Fibroblast of skin of left biceps (primary cell): Measurements from ENCODE around the gene KRT80.

Experiments used
- DNase-seq, 2 experiments: peaks; one replicate each; pipeline ENCODE4 v3.0.0-alpha.2; 2013; ENCODE audit warnings: low read depth in 2 of 2

The KRT80 gene

DNA sequence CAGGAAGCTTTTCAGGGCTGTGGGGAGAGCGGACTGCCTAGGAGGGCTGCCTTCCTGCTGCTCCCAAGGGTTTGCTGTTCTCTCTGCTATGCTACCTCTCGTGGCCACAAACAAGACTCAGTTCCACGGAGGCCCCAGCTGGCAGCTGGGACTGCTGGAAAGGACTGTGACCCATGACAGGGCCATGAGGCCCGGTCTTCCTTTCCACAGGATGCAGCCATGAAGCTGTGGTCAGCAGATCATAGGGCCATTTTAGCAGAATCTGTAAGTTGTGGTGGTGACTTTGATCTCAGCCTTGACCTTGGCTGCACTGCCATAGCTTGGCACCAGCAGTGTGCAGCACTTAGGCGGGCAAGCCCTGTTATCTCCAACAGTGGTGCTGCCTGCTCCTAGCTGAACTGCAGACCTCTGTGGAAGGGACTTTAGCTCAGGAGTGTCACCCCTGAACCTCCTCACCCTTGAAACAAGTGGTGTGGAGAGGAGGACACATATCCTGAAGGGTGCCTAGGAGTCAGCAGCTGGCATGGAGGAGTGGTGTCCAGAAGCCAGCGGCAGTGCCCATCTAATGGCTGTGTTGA lies 12.3 kb downstream of the KRT80 start:
- no peak for DNase-seq

DNA sequence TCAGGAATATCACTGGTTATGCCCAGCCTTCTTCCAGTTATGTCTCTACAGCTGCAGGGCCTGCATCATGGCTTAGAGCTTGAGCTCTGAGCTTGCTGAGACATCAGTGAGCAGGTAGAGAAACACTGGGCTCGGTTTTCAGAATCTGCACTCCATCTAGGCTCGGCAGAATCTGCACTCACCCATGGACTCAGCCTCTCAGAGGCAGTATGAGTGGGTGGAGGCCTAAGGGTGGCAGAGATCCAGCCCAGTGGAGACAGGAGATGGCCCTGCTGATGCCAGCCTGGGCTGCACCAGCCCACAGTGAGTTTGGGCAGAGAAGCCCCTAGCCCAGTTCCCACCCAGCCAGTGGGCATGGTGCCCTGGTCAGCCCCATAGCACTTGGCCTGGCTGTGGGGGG lies 12.8 kb downstream of the KRT80 start:
- no peak for DNase-seq

DNA sequence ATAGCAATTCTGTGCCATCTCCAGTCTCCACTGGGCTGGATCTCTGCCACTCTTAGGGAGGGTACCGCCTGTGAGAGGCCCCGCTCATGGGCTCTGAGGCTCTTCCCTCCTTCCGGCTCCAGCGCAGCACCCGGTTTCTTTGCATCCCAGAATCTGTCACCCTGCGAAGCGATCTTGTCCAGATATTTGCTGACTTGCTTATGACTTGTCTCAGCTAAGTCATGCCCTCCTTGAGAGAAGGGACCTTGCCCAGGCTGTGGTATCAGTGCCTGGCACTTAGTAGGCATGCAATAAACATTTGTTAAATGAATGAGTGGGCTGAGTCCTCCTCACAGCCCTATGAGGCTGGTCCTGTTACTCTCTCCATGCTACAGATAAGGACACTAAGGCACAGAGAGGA lies 13.4 kb downstream of the KRT80 start:
- DNase-seq = no peak

DNA sequence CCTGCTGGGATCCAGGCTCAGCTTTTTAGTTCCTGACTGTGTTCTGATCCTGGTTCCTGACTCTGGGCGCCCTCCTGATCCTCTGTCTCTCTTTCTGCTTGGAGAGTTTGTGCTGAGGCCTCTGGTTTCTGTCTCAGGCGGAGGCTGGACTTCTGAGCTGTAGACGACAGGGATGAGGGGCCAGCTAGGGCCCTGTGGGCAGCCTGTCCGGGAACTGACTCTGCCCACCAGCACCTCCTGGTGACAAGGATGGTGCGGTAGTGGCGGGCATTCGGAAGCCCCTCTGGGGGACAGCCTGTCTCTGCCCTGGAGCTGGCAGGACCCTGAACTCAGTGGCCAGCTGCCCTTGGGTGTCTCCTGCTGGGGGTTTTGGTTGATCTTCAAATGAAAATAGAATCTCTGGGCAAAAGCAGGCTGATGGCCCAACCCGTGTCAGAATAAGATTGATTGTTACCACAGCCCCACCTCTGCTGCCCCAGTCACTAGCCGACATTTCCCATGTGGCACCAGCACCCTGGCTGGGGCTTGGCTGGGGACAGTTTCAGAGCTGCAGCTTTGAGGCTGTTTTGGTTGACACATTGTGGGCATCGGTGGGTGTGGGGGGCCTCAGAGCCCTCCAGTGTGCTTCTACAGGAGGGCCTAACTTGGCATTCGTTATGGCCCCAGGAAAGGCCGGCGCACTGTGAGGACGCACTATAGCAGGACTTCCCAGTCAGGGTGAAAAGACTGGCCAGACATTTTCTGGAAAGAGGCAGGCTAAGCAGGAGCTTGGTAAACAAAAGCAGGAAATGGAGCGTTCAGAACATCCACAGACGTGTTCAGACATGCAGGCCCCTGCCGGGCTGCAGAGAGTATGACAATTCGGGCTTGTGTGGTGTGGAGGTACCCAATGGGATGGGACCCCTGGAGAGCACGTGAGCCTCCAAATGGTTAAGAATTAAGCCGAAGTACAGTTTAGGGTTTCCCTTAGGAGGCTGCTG lies 16.2 kb downstream of the KRT80 start:
- no peak for DNase-seq

DNA sequence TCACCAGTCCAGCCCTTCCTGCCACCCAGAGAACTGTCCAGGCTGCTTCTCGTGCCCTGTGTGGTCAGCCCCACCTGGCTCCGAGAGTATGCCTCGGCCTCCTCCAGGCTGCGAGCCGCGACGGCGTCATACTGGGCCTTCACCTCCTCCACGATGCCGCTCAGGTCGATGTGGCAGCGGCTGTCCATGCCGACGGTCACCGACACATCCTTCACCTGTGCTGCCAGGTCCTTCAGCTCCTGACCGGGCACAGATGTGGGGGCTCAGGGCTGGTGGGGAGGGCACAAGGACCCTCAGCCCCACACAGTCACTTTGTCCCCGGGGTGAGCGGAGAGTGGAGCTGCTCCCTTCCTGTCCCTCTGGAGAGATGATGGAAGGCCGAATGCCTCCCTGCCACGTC lies 18.3 kb downstream of the KRT80 start:
- no peak for DNase-seq

DNA sequence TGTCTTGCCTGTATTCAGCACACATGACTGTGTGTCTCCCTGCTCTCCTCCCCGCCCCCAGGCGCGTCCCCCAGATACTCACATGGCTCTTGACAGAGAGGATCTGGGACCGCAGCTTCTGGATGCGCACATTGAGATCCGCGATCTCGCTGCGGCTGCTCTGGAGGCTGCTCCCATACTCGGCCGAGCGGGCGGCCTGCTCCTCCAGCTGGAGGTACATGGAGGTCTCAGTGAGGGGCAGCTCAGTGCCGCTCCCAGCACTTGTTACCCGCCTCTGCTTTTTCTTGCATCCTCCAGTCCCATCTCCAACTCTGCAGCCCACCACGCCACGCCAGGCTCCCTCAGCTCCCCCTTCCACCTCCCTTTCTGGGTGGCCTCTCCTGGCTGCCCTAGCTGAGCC lies 18.9 kb downstream of the KRT80 start:
- DNase-seq = no peak

DNA sequence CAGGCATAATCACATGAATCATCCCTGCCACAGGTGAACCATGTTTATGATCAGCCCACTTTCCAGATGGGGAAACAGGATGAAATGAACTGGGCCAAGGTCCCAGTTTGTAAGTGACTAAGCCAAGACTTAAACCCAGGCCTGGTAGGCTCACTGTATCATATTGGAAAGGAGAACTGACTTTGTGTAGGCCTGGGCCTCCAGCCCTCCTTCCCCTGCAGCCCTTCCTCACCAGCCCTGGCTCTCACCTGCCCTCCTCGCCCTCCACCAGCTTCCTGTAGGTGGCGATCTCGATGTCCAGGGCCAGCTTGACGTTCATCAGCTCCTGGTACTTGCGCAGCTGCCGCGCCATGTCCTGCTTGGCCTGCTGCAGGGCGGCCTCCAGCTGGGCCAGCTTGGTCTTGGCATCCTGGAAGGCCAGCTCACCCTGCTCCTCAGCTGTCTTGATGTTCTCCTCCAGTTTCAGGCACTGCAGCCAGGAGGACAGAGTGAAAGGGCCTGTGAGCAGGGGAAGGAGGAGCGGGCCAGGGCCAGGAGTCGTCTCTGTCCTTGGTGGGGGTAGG lies 19.8 kb downstream of the KRT80 start:
- DNase-seq = no peak

DNA sequence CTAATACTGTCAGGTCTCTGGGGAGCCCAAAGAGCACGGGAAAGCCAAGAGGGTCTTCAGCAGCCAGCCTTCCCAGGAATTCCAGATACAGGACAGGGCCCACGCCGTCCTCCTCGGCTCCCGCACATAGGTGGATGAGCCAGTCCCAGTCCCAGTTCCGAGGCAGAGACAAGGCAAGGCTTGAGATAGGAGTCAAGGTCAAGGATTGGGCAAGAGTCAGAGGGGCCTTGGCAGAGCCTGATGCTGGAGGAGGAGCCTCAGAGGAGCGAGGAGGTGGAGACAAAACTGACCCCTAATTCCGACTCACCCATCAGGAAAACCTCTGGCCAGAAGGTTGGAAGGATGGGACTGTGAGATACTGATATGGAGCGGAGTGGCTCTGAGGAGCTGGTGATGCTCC lies 21.0 kb downstream of the KRT80 start:
- DNase-seq = no peak

DNA sequence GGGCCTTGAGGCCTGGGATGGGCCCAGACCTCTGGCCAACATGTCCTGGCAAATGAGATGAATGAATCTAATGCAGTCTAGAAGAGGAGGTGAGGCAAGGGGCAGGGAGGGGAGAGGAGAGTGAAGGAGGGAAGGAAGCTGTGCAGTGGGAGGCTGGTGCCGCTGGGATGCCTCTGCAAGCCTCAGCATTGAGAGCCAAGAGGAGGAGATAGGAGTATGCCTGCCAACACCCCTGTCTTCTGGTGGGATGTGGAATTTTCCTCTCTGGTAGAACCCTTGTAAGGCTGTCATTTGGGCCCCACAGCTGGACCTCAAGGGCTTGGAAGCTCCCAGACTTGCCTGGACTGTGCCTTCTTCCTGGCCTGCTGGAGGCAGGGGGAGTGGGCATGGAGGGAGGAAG lies 21.9 kb downstream of the KRT80 start:
- DNase-seq = no peak

DNA sequence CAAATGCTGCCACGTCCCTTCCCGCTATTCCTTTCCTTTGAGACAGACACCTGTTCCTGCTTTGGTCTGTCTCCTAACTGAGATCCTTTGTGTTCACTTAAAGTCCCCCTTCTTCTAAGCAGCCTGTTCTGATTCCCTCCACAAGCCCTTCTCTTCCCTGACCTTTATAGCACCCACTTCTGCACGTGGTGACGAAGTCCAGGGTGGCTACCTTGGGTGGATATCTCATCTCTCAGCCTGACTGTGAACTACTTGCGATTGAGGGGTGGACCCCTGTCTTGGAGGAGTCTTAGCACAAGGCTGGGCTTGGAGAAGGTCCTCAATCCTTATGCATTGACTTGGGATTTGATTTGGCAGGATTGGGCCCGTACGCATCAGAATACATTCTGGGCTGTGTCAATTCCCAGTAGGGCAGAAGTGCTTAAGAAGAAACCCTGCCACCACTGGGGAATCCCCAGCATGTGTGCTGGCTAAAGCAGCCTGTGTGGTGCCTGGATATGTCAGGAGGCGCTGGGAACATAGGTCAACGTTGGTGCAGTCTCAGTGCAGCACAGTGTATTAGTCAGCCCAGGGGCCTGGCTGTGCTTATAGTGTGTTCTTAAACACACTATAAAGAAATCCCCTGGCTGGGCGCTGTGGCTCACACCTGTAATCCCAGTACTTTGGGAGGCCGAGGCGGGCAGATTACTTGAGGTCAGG lies 23.6 kb downstream of the KRT80 start:
- no peak for DNase-seq

DNA sequence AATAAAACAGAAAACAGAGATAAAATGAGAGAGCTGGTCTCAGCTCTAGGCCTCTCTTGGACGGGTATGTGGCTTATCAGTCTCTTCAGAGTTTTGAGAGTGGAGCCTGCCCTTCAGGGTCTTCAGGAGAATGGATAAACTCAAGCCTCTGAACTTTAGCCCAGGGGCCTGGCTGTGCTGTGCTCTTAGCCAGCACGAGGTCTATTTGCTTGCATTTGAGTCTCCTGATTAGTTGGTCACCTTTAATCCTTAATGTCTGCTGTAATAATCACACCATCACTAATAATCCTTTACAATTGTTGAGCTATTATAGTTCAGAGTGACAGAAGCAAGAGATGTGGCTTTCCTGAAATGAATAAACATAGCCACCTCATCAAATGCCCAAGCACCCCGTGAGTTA lies 24.3 kb downstream of the KRT80 start:
- no peak for DNase-seq

DNA sequence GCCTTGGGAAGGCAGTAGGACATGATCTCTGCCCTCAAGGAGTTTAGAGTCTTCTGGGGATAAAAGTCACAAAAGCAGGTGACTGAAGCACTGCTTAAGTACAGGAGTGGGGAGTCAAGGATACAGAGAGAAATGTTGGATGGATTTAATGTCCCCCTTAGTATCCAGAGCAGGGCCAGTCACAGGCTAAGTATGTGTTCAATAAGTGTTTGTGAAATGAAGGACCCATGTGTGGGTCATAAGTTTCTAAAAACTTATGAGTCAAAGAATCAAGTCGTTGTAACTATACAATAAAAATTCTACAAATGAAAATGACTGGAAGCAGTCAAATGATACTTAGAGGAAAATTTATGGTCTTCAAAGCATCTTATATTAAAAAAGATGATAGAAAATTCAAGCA lies 25.1 kb downstream of the KRT80 start:
- DNase-seq = no peak

DNA sequence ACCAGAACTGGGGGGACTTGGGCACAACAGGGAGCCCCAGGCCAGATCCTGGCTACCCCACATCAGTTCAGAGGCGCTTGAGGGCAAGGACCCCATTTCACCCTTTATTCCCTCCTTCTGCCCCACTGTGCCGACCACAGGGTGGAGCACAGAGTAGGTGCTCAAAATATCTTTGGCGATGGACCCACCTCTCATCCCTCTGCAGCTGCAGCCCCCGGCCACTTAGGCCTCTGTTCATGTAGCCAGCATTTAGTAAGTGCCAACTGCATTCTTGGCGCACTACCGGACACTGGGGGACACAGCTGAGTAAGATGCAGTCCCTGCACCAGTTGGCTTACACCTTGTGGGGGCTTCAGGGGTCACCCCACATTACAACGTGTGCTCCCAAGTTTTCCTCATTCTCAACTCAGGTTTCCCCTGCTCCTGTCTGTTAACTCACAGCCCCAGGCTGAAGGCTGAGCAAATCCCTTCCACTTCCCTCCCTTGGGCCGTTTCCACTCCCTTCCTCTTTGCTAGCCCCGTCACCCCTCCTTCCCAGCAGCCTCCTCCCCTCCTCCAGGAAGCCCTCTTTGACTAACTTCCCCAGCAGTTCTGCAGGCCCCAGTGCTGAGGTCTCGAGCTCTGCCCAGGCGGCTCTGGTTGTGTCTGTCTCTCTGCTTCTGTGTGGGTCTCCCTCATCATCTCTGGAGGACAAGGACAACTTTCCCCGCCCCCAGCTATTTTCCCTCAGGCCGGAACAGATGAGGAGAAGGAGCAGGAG lies 26.5 kb downstream of the KRT80 start:
- DNase-seq = no peak

DNA sequence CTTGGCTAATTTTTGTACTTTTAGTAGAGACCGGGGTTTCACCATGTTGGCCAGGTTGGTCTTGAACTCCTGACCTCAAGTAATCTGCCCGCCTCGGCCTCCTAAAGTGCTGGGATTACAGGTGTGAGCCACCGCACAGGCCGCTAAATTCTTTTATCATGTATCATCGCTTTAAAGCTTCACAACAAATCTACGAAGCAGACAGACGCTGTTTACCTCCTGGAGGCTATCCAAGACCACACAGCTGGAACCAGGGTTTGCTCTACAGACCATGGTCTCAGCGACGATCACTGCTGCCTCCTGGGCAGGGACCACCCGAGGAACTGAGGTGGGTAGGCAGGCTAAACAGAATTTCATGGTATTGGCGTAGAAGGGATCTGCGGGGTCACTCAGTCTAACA lies 27.2 kb downstream of the KRT80 start:
- no peak for DNase-seq

DNA sequence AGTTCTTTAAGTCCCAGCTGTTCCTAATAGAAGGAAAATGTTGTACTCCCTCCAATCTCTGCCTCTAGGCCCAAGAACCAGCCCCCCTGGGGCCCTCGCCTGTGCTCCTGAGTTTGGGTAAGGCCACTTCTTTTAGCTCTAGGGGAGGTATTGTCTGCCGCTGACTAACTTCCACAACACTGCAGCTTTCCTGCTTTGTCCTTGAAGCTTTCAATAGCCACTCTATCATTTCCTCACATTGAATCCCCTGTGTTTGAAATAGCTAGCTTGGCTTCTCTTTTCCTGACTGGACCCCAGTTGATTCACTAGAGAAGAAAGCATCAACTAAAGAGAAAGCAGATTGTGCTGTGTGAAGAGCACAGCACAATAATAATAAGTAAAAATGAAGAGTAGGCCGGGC lies 28.8 kb downstream of the KRT80 start:
- no peak for DNase-seq

DNA sequence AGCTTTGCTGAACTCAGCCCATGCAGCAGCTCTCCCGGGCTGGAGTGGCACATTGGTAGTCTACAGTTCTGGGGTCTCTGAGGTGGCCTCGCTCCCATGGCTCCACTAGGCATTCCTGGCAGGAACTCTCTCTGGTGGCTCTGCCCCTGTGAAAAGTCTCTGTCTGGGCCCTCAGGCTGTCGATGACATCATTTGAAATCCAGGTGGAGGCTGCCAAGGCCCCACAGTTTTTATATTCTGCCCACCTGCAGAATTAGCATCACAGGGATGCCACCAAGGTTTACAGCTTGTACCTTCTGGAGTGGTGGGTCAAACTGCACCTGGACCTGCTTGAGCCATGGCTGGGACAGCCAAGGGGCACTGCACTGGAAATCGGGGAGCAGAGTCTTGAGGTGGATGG lies 31.6 kb downstream of the KRT80 start:
- no peak for DNase-seq

DNA sequence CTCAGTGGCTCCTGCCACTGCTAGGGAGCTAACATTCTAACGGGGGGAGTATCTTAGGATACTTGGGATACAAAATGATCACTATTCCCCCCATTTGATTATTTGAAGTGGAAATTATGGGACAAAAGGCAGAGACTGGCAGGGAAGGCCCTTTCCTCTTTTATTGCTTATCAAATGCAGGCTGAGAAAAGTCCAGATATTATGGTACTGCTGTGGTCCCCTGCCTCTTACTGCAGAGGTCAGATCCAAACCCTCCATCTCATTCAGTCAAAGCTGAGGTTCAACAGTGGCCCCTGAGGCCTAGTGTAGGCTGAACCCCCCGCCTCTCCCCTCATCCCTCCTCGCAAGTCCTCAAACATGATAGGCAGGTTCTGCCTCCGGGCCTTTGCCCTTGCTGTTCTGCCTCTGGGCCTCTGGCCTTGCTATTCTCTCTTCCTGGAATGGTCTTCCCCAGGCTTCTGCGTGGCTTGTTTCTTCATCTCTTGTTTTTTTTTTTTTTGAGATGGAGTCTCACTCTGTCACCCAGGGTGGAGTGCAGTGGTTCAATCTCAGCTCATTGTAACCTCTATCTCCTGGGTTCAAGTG lies 34.2 kb downstream of the KRT80 start:
- no peak for DNase-seq

DNA sequence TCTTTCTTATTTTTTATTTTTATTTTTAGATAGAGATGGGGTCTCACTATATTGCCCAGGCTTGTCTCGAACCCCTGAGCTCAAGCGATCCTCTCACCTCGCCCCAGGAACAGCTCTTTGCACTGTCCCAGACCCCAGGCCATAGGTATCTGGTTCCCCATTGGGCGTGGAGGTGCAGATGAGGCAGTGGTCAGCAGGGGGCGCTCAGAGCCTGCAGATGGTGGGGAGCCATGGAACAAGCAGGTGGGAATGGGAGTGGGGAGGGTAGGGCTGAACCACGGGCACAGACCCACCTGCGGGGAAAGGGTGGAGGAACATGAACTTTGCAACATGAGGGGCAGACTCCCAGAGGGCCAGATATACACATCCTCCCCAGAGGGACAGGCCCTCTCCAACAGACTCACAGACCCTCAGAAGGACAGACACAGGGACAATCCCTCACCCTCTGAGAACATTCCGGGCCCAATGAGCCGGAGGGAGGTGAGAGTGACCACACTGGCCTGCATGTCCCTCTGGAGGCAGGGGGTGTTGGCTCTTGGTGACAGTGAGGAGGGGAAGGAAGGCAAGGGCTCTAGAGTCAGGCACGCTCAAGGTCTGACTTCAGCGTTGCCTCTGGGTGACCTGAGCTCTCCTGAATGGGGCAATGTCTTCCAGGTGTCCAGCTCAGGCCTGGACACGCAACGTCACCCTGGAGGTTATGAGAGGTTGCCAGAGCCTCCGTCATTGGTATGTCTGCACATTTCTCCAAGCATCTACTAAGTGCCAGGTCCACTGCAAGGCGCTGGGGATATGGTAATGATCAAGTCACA lies 34.9 kb downstream of the KRT80 start:
- no peak for DNase-seq

DNA sequence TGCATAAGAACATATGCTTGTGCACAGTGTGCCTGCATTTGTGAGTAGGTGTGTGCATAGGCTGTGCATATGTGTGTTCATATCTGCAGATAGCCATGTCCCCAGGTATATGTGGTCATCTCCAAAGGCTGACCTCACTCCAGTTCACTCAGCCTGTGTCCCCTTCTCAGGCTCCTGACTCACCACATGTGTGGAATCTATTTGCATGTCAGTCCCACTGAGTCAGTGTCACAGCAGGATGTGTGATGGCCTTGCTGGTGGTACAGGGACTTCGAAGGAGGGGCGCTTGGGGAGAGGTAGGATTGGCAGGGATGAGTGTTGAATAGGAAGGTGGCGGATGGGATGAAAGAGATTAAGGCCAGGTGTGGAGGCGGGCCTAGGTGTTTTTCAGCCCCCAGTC lies 35.5 kb downstream of the KRT80 start:
- no peak for DNase-seq

DNA sequence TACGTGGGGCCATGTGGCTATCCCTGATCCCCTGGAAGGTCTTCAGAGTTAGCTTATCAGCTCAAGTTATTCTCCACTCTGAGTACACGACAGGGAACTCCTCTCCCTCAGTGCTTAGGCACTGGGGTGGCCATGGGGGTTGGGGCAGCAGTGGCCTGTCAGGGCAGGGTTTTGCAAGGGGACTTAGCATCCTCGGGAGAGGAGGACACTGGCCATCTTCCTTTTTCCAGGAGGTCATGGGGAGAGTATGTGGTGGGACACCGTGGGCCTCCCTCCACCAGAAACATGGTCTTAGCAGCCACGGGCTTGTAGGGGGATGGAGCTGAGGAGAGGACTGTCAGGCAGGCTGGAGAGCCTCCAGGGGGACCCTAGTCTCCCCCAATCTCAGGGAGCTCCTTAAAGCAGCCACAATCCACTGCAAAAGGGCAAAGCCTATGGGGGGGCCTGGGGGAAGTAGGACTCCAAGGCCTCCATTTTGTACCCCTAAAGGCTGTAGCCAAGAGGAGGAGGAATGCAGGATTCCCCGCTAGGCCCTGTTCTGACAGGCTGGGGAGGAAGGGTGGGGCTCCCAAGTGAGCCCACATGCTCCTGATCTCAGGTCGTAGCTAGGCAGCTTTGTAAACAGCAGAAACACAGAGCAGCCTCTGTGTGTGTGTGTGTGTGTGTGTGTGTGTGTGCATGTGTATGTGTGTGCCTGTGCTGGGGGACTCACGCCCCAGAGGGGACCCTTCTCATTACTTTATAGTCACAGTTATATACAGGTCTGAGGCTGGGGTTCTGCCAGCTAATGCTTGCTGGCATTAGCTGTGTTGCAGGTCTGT lies 36.6 kb downstream of the KRT80 start:
- no peak for DNase-seq
